RWPE1 (cell line): Measurements from ENCODE around the gene ATP2A3.

Source experiments
- CTCF ChIA-PET: fragments of 350-600 bp; sonication (Branson Sonifier 250); formaldehyde crosslinking; extraction: SDS; loops from one replicate; lab custom pipeline; 2021; lab: Yijun Ruan, JAX
- POLR2A ChIA-PET: fragments of 400-600 bp; formaldehyde crosslinking; extraction: SDS; loops from one replicate; lab custom pipeline; 2020; ENCODE audit warnings: antibody characterized with exemption; ENCODE audit not compliant: low non-redundant PET; lab: Yijun Ruan, JAX
- DNase-seq: peaks from one replicate; pipeline ENCODE4 v3.0.0; 2012; ENCODE audit warnings: low spot score
- H3K27ac ChIP-seq: fragments of 450-650 bp; 2 replicates; pipeline ENCODE4 v1.5.1; 2017
- TF ChIP-seq, protein P1 (sequence below): fragments of 450-650 bp; conservative IDR thresholded peaks from 2 replicates; pipeline ENCODE4 v1.5.1; 2017; ENCODE audit warnings: low read depth, mild to moderate bottlenecking

The ATP2A3 gene

GRCh38 chr17:3982113-3982512, 17.9 kb upstream of the ATP2A3 start:
- ChIA-PET POLR2A (no interaction called here), CTCF (interaction anchor here (0.8 kb wide), 1 partner anchor 68 kb away, joined by 3 read pairs; no protein-coding TSS in a partner anchor)
- TF ChIP-seq, protein P1, sequence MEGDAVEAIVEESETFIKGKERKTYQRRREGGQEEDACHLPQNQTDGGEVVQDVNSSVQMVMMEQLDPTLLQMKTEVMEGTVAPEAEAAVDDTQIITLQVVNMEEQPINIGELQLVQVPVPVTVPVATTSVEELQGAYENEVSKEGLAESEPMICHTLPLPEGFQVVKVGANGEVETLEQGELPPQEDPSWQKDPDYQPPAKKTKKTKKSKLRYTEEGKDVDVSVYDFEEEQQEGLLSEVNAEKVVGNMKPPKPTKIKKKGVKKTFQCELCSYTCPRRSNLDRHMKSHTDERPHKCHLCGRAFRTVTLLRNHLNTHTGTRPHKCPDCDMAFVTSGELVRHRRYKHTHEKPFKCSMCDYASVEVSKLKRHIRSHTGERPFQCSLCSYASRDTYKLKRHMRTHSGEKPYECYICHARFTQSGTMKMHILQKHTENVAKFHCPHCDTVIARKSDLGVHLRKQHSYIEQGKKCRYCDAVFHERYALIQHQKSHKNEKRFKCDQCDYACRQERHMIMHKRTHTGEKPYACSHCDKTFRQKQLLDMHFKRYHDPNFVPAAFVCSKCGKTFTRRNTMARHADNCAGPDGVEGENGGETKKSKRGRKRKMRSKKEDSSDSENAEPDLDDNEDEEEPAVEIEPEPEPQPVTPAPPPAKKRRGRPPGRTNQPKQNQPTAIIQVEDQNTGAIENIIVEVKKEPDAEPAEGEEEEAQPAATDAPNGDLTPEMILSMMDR: no peak
- no peak for DNase-seq
- no peak overlapping the region for H3K27ac ChIP-seq

DNA sequence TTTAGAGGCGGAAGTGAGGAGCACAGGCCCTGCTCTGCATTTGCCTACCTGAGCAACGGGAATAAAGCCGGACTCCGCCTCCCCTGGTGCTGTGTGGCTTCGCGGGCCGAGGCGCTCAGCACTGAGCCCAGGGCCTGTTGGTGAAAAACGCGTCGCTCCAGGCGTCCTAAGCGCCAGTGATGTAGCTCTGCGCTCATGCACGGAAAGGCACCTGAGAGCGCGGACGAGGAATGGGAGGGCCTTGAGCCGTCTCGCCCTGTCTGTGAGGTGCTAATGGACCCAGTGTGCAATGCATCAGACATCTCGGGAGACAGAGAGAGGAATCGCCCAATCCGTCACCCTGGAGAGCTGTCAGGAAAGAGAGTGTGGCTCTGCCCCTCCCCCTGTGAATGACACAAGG, 17.2 kb upstream of the ATP2A3 start:
- POLR2A ChIA-PET: no interaction called here
- CTCF ChIA-PET: interaction anchor here (0.6 kb wide), 2 partner anchors 38 to 138 kb away, joined by 3 to 10 read pairs; no protein-coding TSS in a partner anchor
- TF ChIP-seq, protein P1: no peak
- no peak overlapping the region for H3K27ac ChIP-seq
- DNase-seq: no peak

- DNase-seq: no peak
- no peak overlapping the region for H3K27ac ChIP-seq
- ChIA-PET POLR2A (no interaction called here), CTCF (interaction anchor here (0.6 kb wide), 1 partner anchor 37 kb away, joined by 10 read pairs; no protein-coding TSS in a partner anchor)
- TF ChIP-seq, protein P1: no peak
Measured at GRCh38 chr17:3980381-3981014, 16.3 kb upstream of the ATP2A3 start.

- DNase-seq: no peak
- TF ChIP-seq, protein P1: no peak
- ChIA-PET POLR2A (interaction anchor here (0.5 kb wide), 1 partner anchor 49 kb away, joined by 7 read pairs; no protein-coding TSS in a partner anchor), CTCF (no interaction called here)
- no peak overlapping the region for H3K27ac ChIP-seq
Measured at GRCh38 chr17:3979290-3979611, 15.0 kb upstream of the ATP2A3 start.

DNA sequence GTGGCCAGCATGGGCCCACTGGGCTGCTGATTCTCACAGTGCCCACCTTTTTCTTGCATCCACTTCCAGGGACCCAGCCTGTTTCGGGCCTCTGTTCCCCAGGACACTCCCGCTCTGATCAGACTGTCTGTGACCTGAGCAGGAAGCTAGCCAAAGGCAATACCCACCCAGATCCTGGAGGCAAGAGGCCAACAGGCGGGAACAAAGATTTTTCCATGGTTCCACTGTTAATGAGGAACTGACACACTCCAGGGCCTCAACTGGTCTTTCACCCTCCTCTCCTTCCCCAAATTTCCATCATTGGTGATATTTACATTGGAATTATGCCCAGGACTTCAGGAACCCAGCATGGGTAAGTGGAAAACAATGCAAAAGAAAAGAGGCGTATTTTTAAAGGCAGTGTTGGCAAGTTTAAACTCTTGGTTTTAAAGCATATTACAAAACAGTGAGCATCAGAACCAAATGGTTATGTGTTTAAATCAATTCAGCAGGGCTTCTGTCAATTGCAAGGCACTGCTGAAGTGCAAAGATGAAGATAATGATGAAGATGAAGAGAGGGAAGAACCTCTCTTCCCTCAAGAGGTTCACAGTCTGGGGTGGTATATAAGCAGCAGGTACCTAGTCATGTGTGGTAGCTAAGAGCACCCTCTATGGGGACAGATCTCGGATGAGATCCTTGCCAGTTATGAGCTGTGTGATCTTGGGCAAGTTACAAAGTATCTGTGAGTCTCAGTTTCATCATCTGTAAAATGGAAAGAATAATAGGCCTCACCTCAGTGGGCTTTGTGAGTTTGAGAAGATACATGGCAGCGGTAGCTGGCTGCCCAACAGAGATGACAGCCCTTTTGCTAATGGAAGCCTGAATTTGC, 14.4 kb upstream of the ATP2A3 start:
- ChIA-PET POLR2A (interaction anchor here (0.5 kb wide), 1 partner anchor 48 kb away, joined by 7 read pairs; no protein-coding TSS in a partner anchor), CTCF (no interaction called here)
- DNase-seq: no peak
- TF ChIP-seq, protein P1: no peak
- H3K27ac ChIP-seq: no peak overlapping the region

- DNase-seq: no peak
- ChIA-PET CTCF (no interaction called here), POLR2A (no interaction called here)
- H3K27ac ChIP-seq: peak overlapping the region; percentile 35
- TF ChIP-seq, protein P1: no peak
Measured at GRCh38 chr17:3977387-3977786, 13.2 kb upstream of the ATP2A3 start.
